HCT116 (cell line): Measurements from ENCODE around the gene PSENEN. TPM values are rescaled to one million over a fixed set of nuclear protein-coding genes. Genes with fewer than 3 reads are reported as not detected.

Source experiments
- ATAC-seq: fragments of 200-7000 bp; cut with Tn5 transposase; 2 replicates; pipeline ENCODE4 v1.9.1; 2020; ENCODE audit warnings: mild to moderate bottlenecking, moderate library complexity
- BruUV-seq: library from RNA; stranded (reverse); fragments of 400-500 nt; replicated peaks from 2 replicates; lab custom pipeline; 2021; lab: Mats Ljungman, UMichigan
- CTCF ChIA-PET: fragments of 300-600 bp; sonication (Branson Sonifier 250); formaldehyde crosslinking; loops from one replicate; lab custom pipeline; 2021; ENCODE audit warnings: antibody characterized with exemption; lab: Charles Lee
- POLR2A ChIA-PET: fragments of 300-600, 350-600 bp; sonication (Branson Sonifier 250); formaldehyde crosslinking; loops from one replicate; lab custom pipeline; 2021; ENCODE audit warnings: antibody characterized with exemption; lab: Charles Lee
- RAD21 ChIA-PET, 2 experiments: fragments of 300-600 bp; sonication (Branson Sonifier 250); formaldehyde crosslinking; loops; one replicate each; lab custom pipeline; 2023; ENCODE audit warnings: low total read pairs in 2 of 2; ENCODE audit not compliant: uncharacterized antibody in 2 of 2, unreplicated experiment in 2 of 2, low non-redundant PET in 1 of 2; lab: Charles Lee
- DNase-seq: peaks from one replicate; pipeline ENCODE4 v3.0.0-alpha.2; 2010; ENCODE audit warnings: low read depth, low spot score
- H2AFZ ChIP-seq: fragments of 200-600 bp; shearing (Covaris generic), sonication (generic); 2 replicates; pipeline ENCODE4 v1.6.1; 2017; ENCODE audit warnings: low read depth, mixed run types, mixed read lengths, antibody characterized with exemption, low read length; ENCODE audit not compliant: poor library complexity, severe bottlenecking
- H3K27ac ChIP-seq: 2 replicates; pipeline ENCODE4 v1.5.1; 2012; ENCODE audit warnings: low read depth, low read length
- H3K27me3 ChIP-seq: fragments of 200-600 bp; sonication (generic); 2 replicates; pipeline ENCODE4 v1.6.1; 2016; ENCODE audit warnings: mixed run types, low read length, mixed read lengths; ENCODE audit not compliant: insufficient read depth
- H3K36me3 ChIP-seq, 2 experiments: fragments of 200-500 bp in 1 of 2; fragments of 200-600 bp in 1 of 2; sonication (Bioruptor generic) in 1 of 2; sonication (generic) in 1 of 2; 2 replicates each; pipeline versions ENCODE4 v1.5.1 to v1.6.1; 2014 to 2016; ENCODE audit warnings: low read length in 2 of 2, inconsistent platforms in 1 of 2, mixed read lengths in 1 of 2, mixed run types in 1 of 2; ENCODE audit not compliant: insufficient read depth in 2 of 2, control insufficient read depth in 1 of 2
- H3K4me1 ChIP-seq, 2 experiments: fragments of 200-600 bp in 1 of 2; sonication (generic) in 1 of 2; 2 replicates each; pipeline versions ENCODE4 v1.5.1 to v1.6.1; 2012 to 2017; ENCODE audit warnings: low read length in 2 of 2, inconsistent platforms in 1 of 2, mild to moderate bottlenecking in 1 of 2, mixed read lengths in 1 of 2, mixed run types in 1 of 2, moderate library complexity in 1 of 2; ENCODE audit not compliant: insufficient read depth in 2 of 2, control insufficient read depth in 1 of 2
- H3K4me2 ChIP-seq: fragments of 200-600 bp; sonication (generic); 2 replicates; pipeline ENCODE4 v1.6.1; 2017; ENCODE audit warnings: mixed run types, low read length, mixed read lengths
- H3K4me3 ChIP-seq, 2 experiments: fragments of 200-600 bp in 1 of 2; sonication (generic) in 1 of 2; replicated peaks in 1 of 2; 2 replicates each; pipeline ENCODE4 v1.5.1; 2011 to 2016; ENCODE audit warnings: low read length in 2 of 2, control low read depth in 1 of 2, low read depth in 1 of 2, mild to moderate bottlenecking in 1 of 2, mixed read lengths in 1 of 2, mixed run types in 1 of 2
- H3K79me2 ChIP-seq: fragments of 200-600 bp; sonication (generic); 2 replicates; pipeline ENCODE4 v1.6.1; 2017; ENCODE audit warnings: mild to moderate bottlenecking, mixed run types, low read length, moderate library complexity, mixed read lengths; ENCODE audit not compliant: insufficient read depth
- H3K9ac ChIP-seq: fragments of 200-600 bp; sonication (generic); 2 replicates; pipeline ENCODE4 v1.6.1; 2016; ENCODE audit warnings: low read length, mixed read lengths
- H3K9me2 ChIP-seq: fragments of 200-600 bp; sonication (generic), shearing (Covaris generic); 2 replicates; pipeline ENCODE4 v1.6.1; 2017; ENCODE audit warnings: mixed run types, mild to moderate bottlenecking, moderate library complexity; ENCODE audit not compliant: insufficient read depth
- H3K9me3 ChIP-seq, 2 experiments: fragments of 200-500 bp in 1 of 2; fragments of 200-600 bp in 1 of 2; sonication (Bioruptor generic) in 1 of 2; sonication (generic) in 1 of 2; 2 replicates each; pipeline ENCODE4 v1.6.1; 2014 to 2017; ENCODE audit warnings: low read length in 2 of 2, mixed read lengths in 2 of 2, inconsistent platforms in 1 of 2, low read depth in 1 of 2, mild to moderate bottlenecking in 1 of 2, mixed run types in 1 of 2, moderate library complexity in 1 of 2; ENCODE audit not compliant: control insufficient read depth in 1 of 2, insufficient read depth in 1 of 2
- H4K20me1 ChIP-seq: fragments of 200-600 bp; sonication (generic), shearing (Covaris generic); 2 replicates; pipeline ENCODE4 v1.6.1; 2017; ENCODE audit warnings: mixed run types, mild to moderate bottlenecking, moderate library complexity; ENCODE audit not compliant: insufficient read depth
- EGR1 ChIP-seq: IDR thresholded peaks from 2 replicates; pipeline ENCODE4 v1.6.1; 2012; ENCODE audit warnings: low read depth
- EZH2 ChIP-seq: fragments of 200-600 bp; sonication (generic); IDR thresholded peaks from 2 replicates; pipeline ENCODE4 v1.6.1; 2017; ENCODE audit warnings: antibody characterized with exemption, mixed run types
- EZH2phosphoT487 ChIP-seq: fragments of 200-600 bp; IDR thresholded peaks from 2 replicates; pipeline ENCODE4 v1.6.1; 2018; ENCODE audit warnings: antibody characterized with exemption, borderline replicate concordance
- MAX ChIP-seq: IDR thresholded peaks from 2 replicates; pipeline ENCODE4 v1.6.1; 2012
- POLR2A ChIP-seq: IDR thresholded peaks from 2 replicates; pipeline ENCODE4 v1.7.0; 2011; ENCODE audit warnings: borderline replicate concordance; ENCODE audit not compliant: insufficient read depth, insufficient read length; ENCODE audit errors: extremely low read depth
- REST ChIP-seq: IDR thresholded peaks from 2 replicates; pipeline ENCODE4 v1.6.1; 2012; ENCODE audit warnings: low read depth
- YY1 ChIP-seq: IDR thresholded peaks from 2 replicates; pipeline ENCODE4 v1.6.1; 2011; ENCODE audit warnings: low read length, low read depth, moderate library complexity, mild to moderate bottlenecking; ENCODE audit not compliant: insufficient replicate concordance; ENCODE audit errors: extremely low read depth
- ZFX ChIP-seq: fragments of 450-650 bp; IDR thresholded peaks from 2 replicates; pipeline ENCODE4 v1.6.1; 2017
- ZNF274 ChIP-seq: fragments of 200-500 bp; sonication (Bioruptor generic); IDR thresholded peaks from 2 replicates; pipeline ENCODE4 v1.6.1; 2014; ENCODE audit warnings: mild to moderate bottlenecking, low read depth, low read length, inconsistent platforms
- intact Hi-C: fragments of 100-400 bp; cut with micrococcal nuclease; formaldehyde crosslinking; loops from 2 replicates; pipeline ENCODE4 v1.10.0; 2022
- total RNA-seq: library from RNA; stranded (reverse); gene quantifications from one replicate; pipeline ENCODE4 v1.2.1, GENCODE V29; 2021; ENCODE audit not compliant: unreplicated experiment

The PSENEN gene
- total RNA-seq, 1 experiment from 2014 or later, result 55.3 TPM

DNA sequence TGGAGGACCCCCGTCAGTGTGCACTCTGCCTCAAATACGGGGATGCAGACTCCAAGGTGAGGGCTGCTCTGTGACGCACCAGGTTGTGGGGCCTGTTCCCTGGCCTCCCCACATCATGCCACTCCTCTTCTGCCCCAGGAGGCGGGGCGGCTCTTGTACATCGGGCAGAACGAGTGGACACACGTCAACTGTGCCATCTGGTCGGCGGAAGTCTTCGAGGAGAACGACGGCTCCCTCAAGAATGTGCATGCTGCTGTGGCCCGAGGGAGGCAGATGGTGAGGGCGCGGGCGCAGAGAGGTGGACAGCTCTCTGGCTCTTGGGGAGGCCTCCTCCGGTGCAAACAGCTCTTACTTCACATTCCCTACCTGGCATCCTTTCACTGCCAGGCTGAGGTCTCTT is 16.4 kb upstream of the PSENEN start:
- Histone ChIP-seq H3K27ac (no peak overlapping the region), H3K4me2 (no peak overlapping the region), H3K9me3 (no peaks in the 10 kb centered on the region), H3K4me3 (no peak overlapping the region), H3K4me1 (no peaks in the 10 kb centered on the region), H3K9me2 (no peaks in the 10 kb centered on the region), H3K36me3 (peaks cover 55 to 65% of the 10 kb centered on the region in 2 experiments), H4K20me1 (no peaks in the 10 kb centered on the region), H3K9ac (no peak overlapping the region), H3K79me2 (no peaks in the 10 kb centered on the region), H3K27me3 (no peaks in the 10 kb centered on the region)
- DNase-seq (no peak), ATAC-seq (no peak)
- ChIA-PET RAD21 (no interaction called here), CTCF (no interaction called here), POLR2A (no interaction called here)
- BruUV-seq, result no TSS peak
- intact Hi-C loops, result no loop called here
- TF ChIP-seq POLR2A (no peak), YY1 (no peak), ZFX (no peak), REST (no peak), MAX (no peak), EZH2 (no peak), EZH2phosphoT487 (no peak), EGR1 (no peak), ZNF274 (no peak)
- TF ChIP-seq, all 23 proteins: peak for 0
- H2AFZ ChIP-seq, result no peak overlapping the region
